Fibroblast of lung (primary cell): ENCODE data around the gene COQ6.
"Not testable (repeated sequence)": the region's sequence is repeated elsewhere in the genome, so short reads cannot be mapped to it uniquely, and the experiment has no call there.

Experiments
- CTCF ChIP-seq, 2 donors: IDR thresholded peaks in 1 of 2; conservative IDR thresholded peaks in 1 of 2; 1 replicate in 1 of 2; 2 replicates in 1 of 2; pipeline ENCODE4 v1.5.1; 2011 to 2012; ENCODE audit warnings: low read length in 2 of 2, control low read depth in 1 of 2, inconsistent platforms in 1 of 2, low read depth in 1 of 2, mild to moderate bottlenecking in 1 of 2
- EZH2 ChIP-seq: IDR thresholded peaks from 2 replicates; pipeline ENCODE4 v1.5.1; 2012; ENCODE audit warnings: low read length, control low read depth, mild to moderate bottlenecking; ENCODE audit errors: missing control alignments

GRCh38 chr14:74005664-74006063 is 55.6 kb downstream of the COQ6 start:
- not testable (repeated sequence) for TF ChIP-seq CTCF (conservative IDR thresholded peaks at IDR 0.05 in 1 of 2, IDR thresholded peaks at IDR 0.05 in 1 of 2; ENCODE audit: low read depth in 1 of 2, low read length in 2 of 2); EZH2
